ENCODE results near the gene HMGCR.

HMGCR gene

GRCh38 chr5:75362474-75362975 is 25.5 kb downstream of the HMGCR start:
- no peak for ATAC-seq
- Mint-ChIP-seq H3K4me1 (peaks cover 9% of the 10 kb centered on the region), H3K9me3 (no peaks in the 10 kb centered on the region), H3K27ac (no peak overlapping the region), H3K27me3 (no peaks in the 10 kb centered on the region), H3K36me3 (peaks cover 51% of the 10 kb centered on the region), H3K4me3 (no peak overlapping the region)

GRCh38 chr5:75363111-75363510 is 26.1 kb downstream of the HMGCR start:
- no peak for ATAC-seq
- Mint-ChIP-seq H3K36me3 (peaks cover 47% of the 10 kb centered on the region), H3K4me1 (peaks cover 9% of the 10 kb centered on the region), H3K4me3 (no peak overlapping the region), H3K9me3 (no peaks in the 10 kb centered on the region), H3K27me3 (no peaks in the 10 kb centered on the region), H3K27ac (no peak overlapping the region)

GRCh38 chr5:75363726-75364495 is 26.9 kb downstream of the HMGCR start:
- no peak overlapping the region for H3K27ac Mint-ChIP-seq
- H3K36me3 Mint-ChIP-seq: peaks cover 42% of the 10 kb centered on the region
- peaks cover 9% of the 10 kb centered on the region for H3K4me1 Mint-ChIP-seq

DNA sequence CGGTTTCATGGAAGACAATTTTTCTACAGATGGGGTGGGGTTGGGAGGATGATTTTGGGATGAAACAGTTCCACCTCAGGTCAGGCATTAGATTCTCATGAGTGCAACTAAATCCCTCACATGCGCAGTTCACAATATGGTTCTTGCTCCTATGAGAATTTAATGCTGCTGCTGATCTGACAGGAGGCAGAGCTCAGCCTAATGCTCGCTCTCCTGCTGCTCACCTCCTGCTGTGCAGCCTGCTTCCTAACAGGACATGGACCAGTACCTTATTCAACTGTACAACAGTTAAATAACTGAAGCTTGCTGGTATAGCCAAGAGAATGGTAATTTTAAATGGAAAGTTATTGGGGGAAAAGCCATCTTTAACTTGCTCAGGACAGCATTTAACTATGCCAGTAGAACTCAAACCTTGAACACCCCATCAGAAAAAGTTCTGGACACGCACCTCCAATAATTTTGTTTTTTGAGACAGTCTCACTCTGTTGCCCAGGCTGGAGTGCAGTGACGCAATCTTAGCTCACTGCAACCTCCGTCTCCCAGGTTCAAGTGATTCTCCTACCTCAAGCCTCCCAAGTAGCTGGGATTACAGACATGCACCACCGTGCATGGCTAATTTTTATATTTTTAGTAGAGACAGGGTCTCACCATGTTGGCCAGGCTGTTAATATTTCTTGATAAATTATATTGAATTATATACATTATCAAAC is 27.7 kb downstream of the HMGCR start:
- H3K4me3 Mint-ChIP-seq: no peak overlapping the region
- peaks cover 9% of the 10 kb centered on the region for H3K4me1 Mint-ChIP-seq
- no peak overlapping the region for H3K27ac Mint-ChIP-seq
- peaks cover 36% of the 10 kb centered on the region for H3K36me3 Mint-ChIP-seq
- H3K9me3 Mint-ChIP-seq: no peaks in the 10 kb centered on the region
- no peak for ATAC-seq
- H3K27me3 Mint-ChIP-seq: no peaks in the 10 kb centered on the region

More at GRCh38 chr5:75363726-75364495, 26.9 kb downstream of the HMGCR start:
- Mint-ChIP-seq H3K4me3 (no peak overlapping the region), H3K9me3 (no peaks in the 10 kb centered on the region), H3K27me3 (no peaks in the 10 kb centered on the region)
- no peak for ATAC-seq

DNA sequence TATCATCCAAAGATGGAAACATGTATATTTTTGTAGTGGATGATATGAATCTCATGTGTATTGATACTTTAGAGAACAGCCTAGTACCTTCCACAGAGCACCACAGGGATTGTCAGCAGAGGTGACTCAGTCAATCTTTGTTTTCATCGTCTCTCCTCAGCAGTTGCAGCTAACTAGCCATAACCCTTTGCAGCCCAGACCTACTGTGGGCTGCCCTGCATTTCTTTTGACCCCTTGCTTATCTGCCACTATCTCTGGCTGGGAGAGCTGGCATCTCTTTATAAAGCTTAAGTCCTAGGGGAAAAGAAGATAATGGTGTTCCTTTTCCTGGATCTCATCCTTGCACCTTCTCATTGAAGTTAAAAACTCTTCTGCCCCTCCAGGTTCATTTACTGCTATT is 28.7 kb downstream of the HMGCR start:
- no peaks in the 10 kb centered on the region for H3K27me3 Mint-ChIP-seq
- H3K36me3 Mint-ChIP-seq: peaks cover 26% of the 10 kb centered on the region
- ATAC-seq: no peak
- H3K4me1 Mint-ChIP-seq: peaks cover 9% of the 10 kb centered on the region
- no peak overlapping the region for H3K4me3 Mint-ChIP-seq
- H3K27ac Mint-ChIP-seq: no peak overlapping the region
- H3K9me3 Mint-ChIP-seq: no peaks in the 10 kb centered on the region

DNA sequence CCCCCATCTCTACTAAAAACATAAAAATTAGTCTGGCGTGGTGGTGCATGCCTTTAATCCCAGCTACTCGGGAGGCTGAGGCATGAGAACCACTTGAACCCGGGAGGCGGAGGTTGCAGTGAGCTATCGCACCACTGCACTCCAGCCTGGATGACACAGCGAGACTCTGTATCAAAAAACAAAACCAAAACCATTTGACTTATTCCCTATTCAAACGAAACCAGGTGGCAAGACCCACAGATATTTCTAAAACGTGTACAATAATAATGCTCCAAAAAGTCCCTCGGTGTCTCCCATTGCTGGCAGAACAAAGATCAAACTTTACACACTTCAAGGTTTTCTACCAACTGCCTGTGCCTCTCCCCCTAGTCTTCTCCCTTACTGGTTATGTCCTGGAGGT is 29.8 kb downstream of the HMGCR start:
- no peak overlapping the region for H3K4me3 Mint-ChIP-seq
- peak; percentile 67 for ATAC-seq
- peaks cover 26% of the 10 kb centered on the region for H3K36me3 Mint-ChIP-seq
- peak overlapping the region; percentile 15 for H3K27ac Mint-ChIP-seq
- H3K27me3 Mint-ChIP-seq: no peaks in the 10 kb centered on the region
- H3K9me3 Mint-ChIP-seq: no peaks in the 10 kb centered on the region
- peaks cover 9% of the 10 kb centered on the region for H3K4me1 Mint-ChIP-seq

GRCh38 chr5:75367401-75367800 is 30.4 kb downstream of the HMGCR start:
- H3K27ac Mint-ChIP-seq: peak overlapping the region; percentile 15
- H3K4me1 Mint-ChIP-seq: peaks cover 9% of the 10 kb centered on the region
- ATAC-seq: no peak

DNA sequence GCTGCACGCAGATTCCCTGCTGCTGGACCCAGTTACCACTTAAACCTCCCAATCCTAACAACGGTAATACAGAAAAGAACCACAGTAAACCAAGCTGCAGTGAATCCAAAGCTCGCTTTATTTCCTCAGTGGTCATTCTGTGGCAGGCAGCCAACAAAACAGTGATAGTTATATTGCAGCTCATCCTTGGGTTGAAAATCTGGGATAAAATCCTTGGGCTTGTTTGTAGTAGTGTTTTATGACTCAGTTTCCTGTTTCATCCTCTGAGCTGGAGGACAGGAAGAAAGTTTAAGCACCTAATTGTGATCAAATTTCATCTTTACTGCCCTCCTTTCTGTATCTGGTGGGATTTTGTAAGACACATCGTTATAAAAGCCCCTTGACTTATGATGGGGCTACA is 31.4 kb downstream of the HMGCR start:
- no peak for ATAC-seq
- no peaks in the 10 kb centered on the region for H3K27me3 Mint-ChIP-seq
- H3K36me3 Mint-ChIP-seq: peaks cover 10% of the 10 kb centered on the region
- H3K27ac Mint-ChIP-seq: no peak overlapping the region
- H3K9me3 Mint-ChIP-seq: no peaks in the 10 kb centered on the region
- H3K4me1 Mint-ChIP-seq: peaks cover 9% of the 10 kb centered on the region
- H3K4me3 Mint-ChIP-seq: no peak overlapping the region

More at GRCh38 chr5:75367401-75367800, 30.4 kb downstream of the HMGCR start:
- Mint-ChIP-seq H3K27me3 (no peaks in the 10 kb centered on the region), H3K9me3 (no peaks in the 10 kb centered on the region), H3K4me3 (no peak overlapping the region), H3K36me3 (peaks cover 19% of the 10 kb centered on the region)

- Mint-ChIP-seq H3K4me3 (no peak overlapping the region), H3K9me3 (no peaks in the 10 kb centered on the region), H3K27ac (no peak overlapping the region), H3K27me3 (no peaks in the 10 kb centered on the region), H3K4me1 (no peaks in the 10 kb centered on the region), H3K36me3 (peaks cover 25% of the 10 kb centered on the region)
- ATAC-seq: no peak
Measured at GRCh38 chr5:75373862-75374261, 36.8 kb downstream of the HMGCR start.

GRCh38 chr5:75374394-75374814 is 37.4 kb downstream of the HMGCR start:
- no peaks in the 10 kb centered on the region for H3K4me1 Mint-ChIP-seq
- no peak overlapping the region for H3K27ac Mint-ChIP-seq
- no peak overlapping the region for H3K4me3 Mint-ChIP-seq
- no peaks in the 10 kb centered on the region for H3K27me3 Mint-ChIP-seq
- ATAC-seq: no peak
- H3K9me3 Mint-ChIP-seq: no peaks in the 10 kb centered on the region
- peaks cover 30% of the 10 kb centered on the region for H3K36me3 Mint-ChIP-seq

DNA sequence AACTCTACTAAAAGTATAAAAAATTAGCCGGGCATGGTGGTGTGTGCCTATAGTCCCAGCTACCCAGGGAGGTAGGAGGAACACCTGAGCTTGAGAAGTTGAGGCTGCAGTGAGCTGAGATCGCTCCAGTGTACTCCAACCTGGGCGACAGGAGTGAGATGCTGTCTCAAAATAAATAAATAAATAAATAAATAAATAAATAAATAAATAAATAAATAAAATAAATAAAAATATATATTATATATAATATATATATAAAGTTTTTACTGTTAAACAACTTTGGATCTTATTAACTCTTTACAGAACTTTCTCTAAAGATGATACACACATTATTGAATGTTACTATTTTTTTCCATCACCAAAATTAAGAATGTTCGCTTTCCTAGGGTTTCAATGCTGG is 38.4 kb downstream of the HMGCR start:
- H3K4me1 Mint-ChIP-seq: no peaks in the 10 kb centered on the region
- H3K36me3 Mint-ChIP-seq: peaks cover 39% of the 10 kb centered on the region
- H3K27ac Mint-ChIP-seq: no peak overlapping the region
- ATAC-seq: no peak
- H3K4me3 Mint-ChIP-seq: no peak overlapping the region
- H3K9me3 Mint-ChIP-seq: no peaks in the 10 kb centered on the region
- no peaks in the 10 kb centered on the region for H3K27me3 Mint-ChIP-seq

DNA sequence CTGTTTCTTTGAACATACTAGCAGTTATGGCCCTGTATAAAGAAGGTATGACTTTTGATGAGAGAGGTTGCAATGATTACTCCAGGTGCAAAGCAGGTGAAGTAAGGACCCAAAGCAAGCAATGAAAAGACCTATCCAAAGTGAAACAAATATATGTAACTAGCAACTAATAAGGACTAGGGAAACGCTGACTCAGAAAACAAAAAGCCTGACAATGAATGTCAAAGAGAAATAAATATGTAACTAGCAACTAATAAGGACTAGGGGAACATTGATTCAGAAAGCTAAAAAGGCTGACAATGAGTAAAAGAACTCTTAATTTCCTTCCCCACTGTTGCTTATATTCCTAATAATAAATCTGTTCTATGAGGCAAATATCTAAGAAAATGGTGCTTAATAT is 43.1 kb downstream of the HMGCR start:
- H3K4me3 Mint-ChIP-seq: no peak overlapping the region
- H3K9me3 Mint-ChIP-seq: no peaks in the 10 kb centered on the region
- no peaks in the 10 kb centered on the region for H3K27me3 Mint-ChIP-seq
- peaks cover 38% of the 10 kb centered on the region for H3K36me3 Mint-ChIP-seq
- no peaks in the 10 kb centered on the region for H3K4me1 Mint-ChIP-seq
- no peak for ATAC-seq
- no peak overlapping the region for H3K27ac Mint-ChIP-seq

DNA sequence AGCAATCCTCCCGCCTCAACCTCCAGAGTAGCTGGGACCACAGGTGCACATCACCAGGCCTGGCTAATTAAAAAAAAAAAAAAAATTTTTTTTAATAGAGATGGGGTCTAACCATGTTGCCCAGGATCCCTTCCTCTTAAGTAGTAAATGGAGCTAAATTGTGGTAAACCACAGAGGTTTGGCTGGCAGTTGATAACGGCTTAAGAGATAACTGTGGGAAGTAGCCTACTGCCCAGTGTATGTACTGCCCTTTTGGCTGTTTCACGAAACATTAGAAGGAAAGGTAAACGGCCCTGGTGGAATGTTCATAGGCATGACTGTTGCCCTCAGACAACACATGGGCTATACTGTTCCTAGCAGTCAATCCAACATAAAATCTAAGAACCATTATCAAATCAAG is 44.4 kb downstream of the HMGCR start:
- ATAC-seq: no peak
- no peak overlapping the region for H3K27ac Mint-ChIP-seq
- peaks cover 31% of the 10 kb centered on the region for H3K36me3 Mint-ChIP-seq
- H3K9me3 Mint-ChIP-seq: no peaks in the 10 kb centered on the region
- H3K4me3 Mint-ChIP-seq: no peak overlapping the region
- no peaks in the 10 kb centered on the region for H3K4me1 Mint-ChIP-seq
- H3K27me3 Mint-ChIP-seq: no peaks in the 10 kb centered on the region

GRCh38 chr5:75384218-75384617 is 47.2 kb downstream of the HMGCR start:
- Mint-ChIP-seq H3K4me1 (no peaks in the 10 kb centered on the region), H3K4me3 (no peak overlapping the region), H3K36me3 (peaks cover 41% of the 10 kb centered on the region), H3K27me3 (no peaks in the 10 kb centered on the region), H3K9me3 (no peaks in the 10 kb centered on the region), H3K27ac (no peak overlapping the region)
- ATAC-seq: no peak

DNA sequence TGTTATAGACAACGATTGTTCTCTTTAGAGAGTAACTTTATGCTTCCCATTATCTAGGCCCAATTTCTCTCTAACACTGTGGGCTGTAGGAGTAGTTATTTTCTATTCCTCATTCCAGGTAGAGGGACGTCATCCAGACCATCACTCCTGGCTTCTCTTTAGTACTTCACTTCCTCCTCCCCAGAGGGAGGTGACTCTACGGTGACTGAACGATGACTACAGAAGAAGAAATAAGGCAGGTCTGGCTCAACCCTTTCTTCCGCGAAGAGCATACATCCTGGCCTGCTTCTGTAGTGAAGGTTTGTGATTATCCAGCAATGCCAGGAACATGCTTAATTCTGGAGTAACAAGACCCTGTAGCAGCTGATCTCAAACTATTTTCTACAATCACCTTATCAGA is 50.8 kb downstream of the HMGCR start:
- H3K27ac Mint-ChIP-seq: no peak overlapping the region
- ATAC-seq: no peak
- peaks cover 30% of the 10 kb centered on the region for H3K36me3 Mint-ChIP-seq

DNA sequence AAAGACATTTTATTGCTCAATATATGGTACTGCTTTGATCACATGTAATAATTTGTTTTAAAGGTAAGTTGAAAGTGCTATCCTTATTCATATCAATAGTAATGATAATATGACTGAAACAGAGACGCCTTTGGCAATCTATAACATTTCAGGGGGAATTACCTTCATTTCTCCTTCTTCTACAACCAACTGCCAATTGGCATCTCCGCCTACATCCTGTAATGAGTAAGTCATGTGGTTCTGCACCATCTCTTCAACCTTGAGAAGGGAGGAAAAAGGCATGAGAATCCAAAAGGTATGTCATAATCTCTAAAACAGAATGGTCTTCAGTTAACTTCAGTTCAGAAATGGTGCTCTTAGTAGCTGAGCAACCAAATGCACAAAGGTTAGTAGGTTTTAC is 52.4 kb downstream of the HMGCR start:
- ATAC-seq: no peak
- Mint-ChIP-seq H3K4me3 (no peak overlapping the region), H3K36me3 (peaks cover 28% of the 10 kb centered on the region), H3K27me3 (no peaks in the 10 kb centered on the region), H3K9me3 (no peaks in the 10 kb centered on the region), H3K4me1 (peaks cover 6% of the 10 kb centered on the region), H3K27ac (peak overlapping the region; percentile 5)

More for the DNA sequence above, 50.8 kb downstream of the HMGCR start:
- H3K4me3 Mint-ChIP-seq: no peak overlapping the region
- no peaks in the 10 kb centered on the region for H3K27me3 Mint-ChIP-seq
- no peaks in the 10 kb centered on the region for H3K9me3 Mint-ChIP-seq
- H3K4me1 Mint-ChIP-seq: peaks cover 6% of the 10 kb centered on the region

Measured in stimulated activated memory B cell treated with anti-CD40 and anti-IgM and Interleukin-4, amounts not matched to agents 10 μg/mL and 1 μg/mL and 100 μg/mL, for 72 hours (primary cell).